ENCODE results near the gene COPA. TPM values are rescaled to one million over a fixed set of nuclear protein-coding genes. Genes with fewer than 3 reads are reported as not detected.
A peak's percentile ranks its signal among the peaks of the same experiment; 100 is the strongest.

COPA gene
- total and polyA plus RNA-seq, 8 donors = 149 to 182 (median 174) TPM

- Histone ChIP-seq H3K36me3 (no peaks in the 10 kb centered on the region), H3K4me3 (peak overlapping the region; percentile 68 to 69), H3K9me3 (no peaks in the 10 kb centered on the region), H3K4me1 (peaks cover 13 to 50% of the 10 kb centered on the region in 2 donors), H3K27ac (peak overlapping the region; percentile 94 to 97), H3K27me3 (no peaks in the 10 kb centered on the region)
- intact Hi-C loops (cut with DNase I) = no loop called here
- TF ChIP-seq, protein P1, sequence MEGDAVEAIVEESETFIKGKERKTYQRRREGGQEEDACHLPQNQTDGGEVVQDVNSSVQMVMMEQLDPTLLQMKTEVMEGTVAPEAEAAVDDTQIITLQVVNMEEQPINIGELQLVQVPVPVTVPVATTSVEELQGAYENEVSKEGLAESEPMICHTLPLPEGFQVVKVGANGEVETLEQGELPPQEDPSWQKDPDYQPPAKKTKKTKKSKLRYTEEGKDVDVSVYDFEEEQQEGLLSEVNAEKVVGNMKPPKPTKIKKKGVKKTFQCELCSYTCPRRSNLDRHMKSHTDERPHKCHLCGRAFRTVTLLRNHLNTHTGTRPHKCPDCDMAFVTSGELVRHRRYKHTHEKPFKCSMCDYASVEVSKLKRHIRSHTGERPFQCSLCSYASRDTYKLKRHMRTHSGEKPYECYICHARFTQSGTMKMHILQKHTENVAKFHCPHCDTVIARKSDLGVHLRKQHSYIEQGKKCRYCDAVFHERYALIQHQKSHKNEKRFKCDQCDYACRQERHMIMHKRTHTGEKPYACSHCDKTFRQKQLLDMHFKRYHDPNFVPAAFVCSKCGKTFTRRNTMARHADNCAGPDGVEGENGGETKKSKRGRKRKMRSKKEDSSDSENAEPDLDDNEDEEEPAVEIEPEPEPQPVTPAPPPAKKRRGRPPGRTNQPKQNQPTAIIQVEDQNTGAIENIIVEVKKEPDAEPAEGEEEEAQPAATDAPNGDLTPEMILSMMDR (IDR thresholded peaks at IDR 0.05) = no peak
- DNase-seq (peak in 2 of 4 donors; percentile 45 to 70), ATAC-seq (peak; percentile 63)
Observed at GRCh38 chr1:160261556-160261892, 81.5 kb downstream of the COPA start.

DNA sequence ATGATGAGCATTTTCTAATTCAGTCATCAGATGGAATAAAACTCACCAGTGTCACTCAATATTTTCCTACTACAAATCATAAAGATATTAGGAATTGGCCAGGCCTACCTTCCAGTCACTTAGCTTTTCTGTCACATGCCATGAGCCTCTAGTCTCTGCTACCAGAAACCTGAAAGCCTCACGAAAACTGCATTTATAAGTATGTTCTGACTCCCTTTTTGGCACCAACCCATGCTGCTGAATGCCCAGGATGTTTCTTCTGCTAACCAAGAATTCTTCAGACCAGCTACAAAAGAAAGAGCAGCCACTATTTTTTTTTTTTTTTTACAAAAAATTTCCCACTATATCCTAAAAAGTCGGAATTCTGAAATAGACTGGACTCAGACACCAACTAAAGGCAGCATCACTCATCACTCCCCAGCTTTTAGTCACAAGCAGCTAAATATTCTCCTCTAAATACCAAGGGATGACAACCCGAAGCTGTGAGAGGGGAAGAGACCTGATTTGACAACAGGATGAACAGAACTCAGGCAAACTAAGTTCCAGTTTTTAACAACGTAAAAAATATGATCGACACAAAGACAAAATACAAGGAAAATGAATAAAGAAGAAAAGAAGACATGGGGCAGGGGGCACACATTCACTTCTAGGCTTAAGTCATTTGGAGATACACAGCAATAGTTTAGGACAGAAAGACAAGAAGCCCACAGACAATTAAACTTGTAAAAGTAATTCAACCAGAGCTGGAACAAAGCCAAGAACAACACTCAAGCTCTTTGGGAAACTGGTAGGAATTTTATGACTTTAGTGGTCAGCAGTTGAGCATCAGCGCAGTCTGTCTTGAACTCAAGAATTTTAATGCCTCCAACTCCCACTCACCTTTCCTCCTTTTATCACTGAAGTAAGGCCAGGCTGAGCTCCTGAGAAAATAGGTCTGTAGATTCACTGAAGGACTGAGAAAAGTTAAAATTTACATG lies 82.4 kb downstream of the COPA start:
- Histone ChIP-seq H3K27me3 (no peaks in the 10 kb centered on the region), H3K4me1 (peaks cover 13 to 58% of the 10 kb centered on the region in 2 donors), H3K36me3 (no peaks in the 10 kb centered on the region), H3K4me3 (peak overlapping the region; percentile 68 to 69), H3K9me3 (no peaks in the 10 kb centered on the region), H3K27ac (peak overlapping the region in 1 of 2 donors; percentile 97)
- no peak for ATAC-seq
- TF ChIP-seq, protein P1 (IDR thresholded peaks at IDR 0.05) = no peak
- intact Hi-C loops (cut with DNase I) = no loop called here
- DNase-seq = peak in 2 of 4 donors; percentile 32 to 53

GRCh38 chr1:160258177-160258798 lies 84.8 kb downstream of the COPA start:
- TF ChIP-seq, protein P1 (IDR thresholded peaks at IDR 0.05) = no peak
- intact Hi-C loops (cut with DNase I) = no loop called here
- peaks cover 13 to 58% of the 10 kb centered on the region in 2 donors for H3K4me1 ChIP-seq
- H3K9me3 ChIP-seq = no peaks in the 10 kb centered on the region
- DNase-seq (no peak), ATAC-seq (no peak)
- H3K27ac ChIP-seq = no peak overlapping the region
- H3K4me3 ChIP-seq = no peak overlapping the region
- peaks cover 0 to 13% of the 10 kb centered on the region in 2 donors for H3K36me3 ChIP-seq
- H3K27me3 ChIP-seq = no peaks in the 10 kb centered on the region

DNA sequence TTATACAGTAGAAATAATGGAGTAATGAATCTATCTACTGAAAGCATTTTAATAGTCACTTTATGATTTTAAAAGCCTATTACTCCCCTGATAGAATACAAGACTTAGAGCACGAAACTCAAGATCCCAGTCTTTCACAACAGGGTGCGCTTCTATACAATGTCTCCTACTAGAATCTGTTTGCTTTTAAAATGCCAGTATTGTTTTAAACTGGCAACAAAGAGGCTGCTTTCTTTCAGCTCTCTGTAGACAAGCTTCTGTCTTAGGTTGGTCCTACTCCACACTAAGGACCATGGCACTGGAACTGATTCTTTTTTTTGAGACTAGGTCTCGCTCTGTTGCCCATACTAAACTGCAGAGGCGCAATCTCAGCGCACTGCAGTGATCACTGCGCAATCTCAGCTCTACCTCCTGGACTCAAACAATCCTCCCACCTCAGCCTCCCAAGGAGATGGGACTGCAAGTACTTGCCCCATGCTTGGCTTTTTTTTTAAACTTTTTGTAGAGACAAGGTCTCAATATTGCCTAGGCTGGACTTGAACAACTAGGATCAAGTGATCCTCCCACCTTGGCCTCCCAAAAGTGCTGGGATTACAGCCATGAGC lies 85.5 kb downstream of the COPA start:
- no peak for DNase-seq
- Histone ChIP-seq H3K36me3 (peaks cover 0 to 13% of the 10 kb centered on the region in 2 donors), H3K27me3 (no peaks in the 10 kb centered on the region), H3K4me1 (peaks cover 13 to 51% of the 10 kb centered on the region in 2 donors), H3K27ac (no peak overlapping the region), H3K4me3 (no peak overlapping the region), H3K9me3 (no peaks in the 10 kb centered on the region)
- intact Hi-C loops (cut with DNase I) = no loop called here
- TF ChIP-seq, protein P1 (IDR thresholded peaks at IDR 0.05) = no peak
- no peak for ATAC-seq
